Caco-2 (cell line): ENCODE results near the gene PLEKHH2. TPM values are rescaled to one million over a fixed set of nuclear protein-coding genes. Genes with fewer than 3 reads are reported as not detected.
"Not testable (repeated sequence)": the region's sequence is repeated elsewhere in the genome, so short reads cannot be mapped to it uniquely, and the experiment has no call there.

Experiments used
- BruUV-seq: library from RNA; stranded (reverse); fragments of 400-500 nt; replicated peaks from 2 replicates; lab custom pipeline; 2021; lab: Mats Ljungman, UMichigan
- CTCF ChIA-PET: fragments of 300-600 bp; sonication (Branson Sonifier 250); formaldehyde crosslinking; loops from one replicate; lab custom pipeline; 2022; ENCODE audit warnings: antibody characterized with exemption; lab: Charles Lee
- POLR2A ChIA-PET: fragments of 300-600 bp; sonication (Branson Sonifier 250); formaldehyde crosslinking; loops from one replicate; lab custom pipeline; 2022; ENCODE audit warnings: antibody characterized with exemption; lab: Charles Lee
- DNase-seq, 2 experiments: peaks; one replicate each; pipeline versions ENCODE4 v3.0.0 to v3.0.0-alpha.2; 2020 to 2022
- H3K27me3 ChIP-seq: replicated peaks from 2 replicates; pipeline ENCODE4 v1.6.0; 2011; ENCODE audit warnings: low read length; ENCODE audit not compliant: control insufficient read depth, insufficient read depth
- H3K36me3 ChIP-seq: 2 replicates; pipeline ENCODE4 v1.5.1; 2011; ENCODE audit warnings: low read length; ENCODE audit not compliant: control insufficient read depth, insufficient read depth
- H3K4me1 ChIP-seq: fragments of 250-450 bp; sonication (Bioruptor Pico); 2 replicates; pipeline ENCODE4 v1.5.1; 2020; ENCODE audit warnings: mild to moderate bottlenecking
- H3K4me3 ChIP-seq: 2 replicates; pipeline ENCODE4 v1.5.1; 2011; ENCODE audit warnings: low read depth, mild to moderate bottlenecking, control low read depth, low read length
- H3K9me3 ChIP-seq: fragments of 250-450 bp; sonication (Bioruptor Pico); 2 replicates; pipeline ENCODE4 v1.5.1; 2020; ENCODE audit warnings: mild to moderate bottlenecking, moderate library complexity
- H3K27ac Mint-ChIP-seq: one replicate; pipeline ENCODE4 v1.8.0; 2022; ENCODE audit warnings: mixed read lengths; ENCODE audit not compliant: unreplicated experiment
- H3K27me3 Mint-ChIP-seq: one replicate; pipeline ENCODE4 v1.8.0; 2022; ENCODE audit warnings: mixed read lengths; ENCODE audit not compliant: insufficient read depth, unreplicated experiment
- H3K36me3 Mint-ChIP-seq: one replicate; pipeline ENCODE4 v1.8.0; 2022; ENCODE audit warnings: mild to moderate bottlenecking, mixed read lengths; ENCODE audit not compliant: insufficient read depth, unreplicated experiment
- H3K4me1 Mint-ChIP-seq: one replicate; pipeline ENCODE4 v1.8.0; 2022; ENCODE audit warnings: low read depth, mixed read lengths; ENCODE audit not compliant: unreplicated experiment
- H3K4me3 Mint-ChIP-seq: one replicate; pipeline ENCODE4 v1.8.0; 2022; ENCODE audit warnings: mild to moderate bottlenecking, moderate library complexity, mixed read lengths; ENCODE audit not compliant: unreplicated experiment
- H3K9me3 Mint-ChIP-seq: one replicate; pipeline ENCODE4 v1.8.0; 2022; ENCODE audit warnings: mixed read lengths; ENCODE audit not compliant: unreplicated experiment
- CTCF ChIP-seq, 2 experiments: fragments of 200-600 bp in 1 of 2; IDR thresholded peaks; 1 replicate in 1 of 2; 2 replicates in 1 of 2; pipeline versions ENCODE4 v1.5.1 to v1.8.0; 2011 to 2022; ENCODE audit warnings: antibody characterized with exemption in 1 of 2, control low read depth in 1 of 2, inconsistent platforms in 1 of 2, low read depth in 1 of 2, low read length in 1 of 2, mild to moderate bottlenecking in 1 of 2, moderate library complexity in 1 of 2; ENCODE audit not compliant: insufficient read depth in 1 of 2, severe bottlenecking in 1 of 2, unreplicated experiment in 1 of 2
- intact Hi-C: fragments of 100-400 bp; cut with micrococcal nuclease; formaldehyde crosslinking; loops from one replicate; pipeline ENCODE4 v1.10.0; 2022; ENCODE audit not compliant: unreplicated experiment
- total RNA-seq: library from RNA; stranded (reverse); gene quantifications from 2 replicates; pipeline ENCODE4 v1.2.3, GENCODE V29; 2022

Gene PLEKHH2
- total RNA-seq, 1 experiment from 2014 or later, result 1.5 TPM

GRCh38 chr2:43594875-43595274 lies 42.2 kb upstream of the PLEKHH2 start:
- peak overlapping the region; percentile 97 for H3K27ac Mint-ChIP-seq
- H3K9me3 Mint-ChIP-seq, result no peaks in the 10 kb centered on the region
- H3K27me3 Mint-ChIP-seq, result no peaks in the 10 kb centered on the region
- ChIA-PET CTCF (interaction anchor here (1.5 kb wide), 1 partner anchor 17 kb away, joined by 6 read pairs; no protein-coding TSS in a partner anchor), POLR2A (no interaction called here)
- Histone ChIP-seq H3K4me3 (peak overlapping the region; percentile 70), H3K4me1 (peaks cover 6% of the 10 kb centered on the region; the same call in 1 of the 2 replicates), H3K9me3 (no peaks in the 10 kb centered on the region), H3K36me3 (no peaks in the 10 kb centered on the region; the same call in 1 of the 2 replicates), H3K27me3 (no peaks in the 10 kb centered on the region)
- BruUV-seq, result TSS peak; percentile 64
- no peak for TF ChIP-seq CTCF (IDR thresholded peaks at IDR 0.05; ENCODE audit: insufficient read depth in 1 of 2, low read depth in 1 of 2, low read length in 1 of 2, severe bottlenecking in 1 of 2, unreplicated experiment in 1 of 2)
- H3K4me1 Mint-ChIP-seq, result peaks cover 32% of the 10 kb centered on the region
- intact Hi-C loops, result no loop called here
- H3K36me3 Mint-ChIP-seq, result peaks cover 36% of the 10 kb centered on the region
- DNase-seq, result no peak
- peak overlapping the region; percentile 95 for H3K4me3 Mint-ChIP-seq

- POLR2A ChIA-PET, result interaction anchor here (0.5 to 1.8 kb wide), 16 partner anchors 9 to 1493 kb away, joined by 3 to 16 read pairs (median 4); partner anchors contain the start of gene DYNC2LI1
- intact Hi-C loops, result loop anchor here (1.0 kb wide), 1 partner anchor 13 kb away; no protein-coding TSS in a partner anchor
- CTCF ChIA-PET, result interaction anchor here (1.0 to 1.5 kb wide), 3 partner anchors 9 to 18 kb away, joined by 3 to 13 read pairs (median 6); no protein-coding TSS in a partner anchor
- no TSS peak for BruUV-seq
- no peak for TF ChIP-seq CTCF (IDR thresholded peaks at IDR 0.05; ENCODE audit: insufficient read depth in 1 of 2, low read depth in 1 of 2, low read length in 1 of 2, severe bottlenecking in 1 of 2, unreplicated experiment in 1 of 2)
- peak; percentile 99 to 100 for DNase-seq
- Histone ChIP-seq H3K4me3 (peak within 1 kb of the TSS; percentile 70), H3K4me1 (peaks cover 6% of the 10 kb centered on the region; the same call in 1 of the 2 replicates), H3K36me3 (no peaks in the 10 kb centered on the region; the same call in 1 of the 2 replicates), H3K27me3 (no peaks in the 10 kb centered on the region), H3K9me3 (no peaks in the 10 kb centered on the region)
- Mint-ChIP-seq H3K27me3 (no peaks in the 10 kb centered on the region), H3K9me3 (no peaks in the 10 kb centered on the region), H3K36me3 (peaks cover 31% of the 10 kb centered on the region), H3K4me3 (peak within 1 kb of the TSS; percentile 95), H3K4me1 (peaks cover 37% of the 10 kb centered on the region), H3K27ac (peak within 1 kb of the TSS; percentile 97)
Measured at GRCh38 chr2:43595603-43596412, 41.3 kb upstream of the PLEKHH2 start, which contains the start of gene THADA. THADA (minus strand) TSS chr2:43596038; CDS start chr2:43592392, 3,646 bp downstream.

GRCh38 chr2:43600596-43600995 lies 36.5 kb upstream of the PLEKHH2 start:
- POLR2A ChIA-PET, H3K9me3 Mint-ChIP-seq, H3K4me1 ChIP-seq, H3K27me3 ChIP-seq, H3K36me3 ChIP-seq, BruUV-seq, CTCF ChIA-PET, H3K27ac Mint-ChIP-seq, DNase-seq, H3K4me3 Mint-ChIP-seq, H3K4me3 ChIP-seq, H3K9me3 ChIP-seq, H3K27me3 Mint-ChIP-seq: not testable (repeated sequence)
- Mint-ChIP-seq H3K36me3 (peaks cover 16% of the 10 kb centered on the region), H3K4me1 (peaks cover 21% of the 10 kb centered on the region)
- intact Hi-C loops, result loop anchor here (1.0 kb wide), 1 partner anchor 174 kb away; the partner anchor contains the start of gene DYNC2LI1
